ENCODE measurements around the gene MRGPRF. TPM values are rescaled to one million over a fixed set of nuclear protein-coding genes. Genes with fewer than 3 reads are reported as not detected.
A peak's percentile ranks its signal among the peaks of the same experiment; 100 is the strongest.

Gene MRGPRF
- total and polyA plus RNA-seq, 3 donors from 2014 or later, result 10.0 to 21.1 (median 12.2) TPM

- 61 to 71% methylated on average over 9 of the region's 9 CpGs for WGBS, 2 donors
These were observed 2.0 kb upstream of the MRGPRF start for GRCh38 chr11:69014898-69015549.

GRCh38 chr11:69014084-69014851, 1.2 kb upstream of the MRGPRF start:
- Histone ChIP-seq H3K27ac (peak overlapping the region; percentile 88 to 94), H3K27me3 (no peaks in the 10 kb centered on the region), H3K4me1 (peaks cover 25% of the 10 kb centered on the region), H3K9me3 (no peaks in the 10 kb centered on the region), H3K4me3 (peak overlapping the region in 1 of 2 donors; percentile 56), H3K36me3 (ENCODE audit: low read depth, missing control alignments) (no peaks in the 10 kb centered on the region)
- 33 to 48% methylated on average over 26 to 28 of the region's 28 CpGs for WGBS, 2 donors
- peak; percentile 80 for DNase-seq
- TF ChIP-seq POLR2A (IDR thresholded peaks at IDR 0.05) (no peak), CTCF (IDR thresholded peaks at IDR 0.05) (no peak)
- intact Hi-C loops (cut with DNase I; ENCODE audit: low total_unique reads), result no loop called here

More at GRCh38 chr11:69014898-69015549, 2.0 kb upstream of the MRGPRF start:
- TF ChIP-seq POLR2A (IDR thresholded peaks at IDR 0.05) (no peak), CTCF (IDR thresholded peaks at IDR 0.05) (no peak)
- DNase-seq, result no peak
- H3K4me1 ChIP-seq, result peaks cover 19% of the 10 kb centered on the region
- intact Hi-C loops (cut with DNase I; ENCODE audit: low total_unique reads), result no loop called here
- no peaks in the 10 kb centered on the region for H3K36me3 ChIP-seq (ENCODE audit: low read depth, missing control alignments)
- H3K27me3 ChIP-seq, result no peaks in the 10 kb centered on the region
- H3K4me3 ChIP-seq, result no peak overlapping the region
- peak overlapping the region; percentile 88 to 94 for H3K27ac ChIP-seq
- H3K9me3 ChIP-seq, result no peaks in the 10 kb centered on the region

- Histone ChIP-seq H3K4me3 (peak overlapping the region; percentile 54 to 56), H3K27me3 (no peaks in the 10 kb centered on the region), H3K36me3 (ENCODE audit: low read depth, missing control alignments) (no peaks in the 10 kb centered on the region), H3K4me1 (peaks cover 35% of the 10 kb centered on the region), H3K27ac (peak overlapping the region; percentile 88 to 94), H3K9me3 (no peaks in the 10 kb centered on the region)
- WGBS, 2 donors, result 49 to 51% methylated on average over 12 to 21 of the region's 21 CpGs
- no peak for TF ChIP-seq POLR2A (IDR thresholded peaks at IDR 0.05)
- no peak for TF ChIP-seq CTCF (IDR thresholded peaks at IDR 0.05)
- intact Hi-C loops (cut with DNase I; ENCODE audit: low total_unique reads), result no loop called here
- no peak for DNase-seq
These were observed 696 bp downstream of the MRGPRF start for GRCh38 chr11:69012092-69013008.

- WGBS, 2 donors, result 39 to 59% methylated on average over 9 of the region's 9 CpGs
- peak overlapping the region; percentile 54 to 56 for H3K4me3 ChIP-seq
- peak overlapping the region; percentile 88 to 94 for H3K27ac ChIP-seq
- intact Hi-C loops (cut with DNase I; ENCODE audit: low total_unique reads), result no loop called here
- no peaks in the 10 kb centered on the region for H3K9me3 ChIP-seq
- no peak for DNase-seq
- no peaks in the 10 kb centered on the region for H3K36me3 ChIP-seq (ENCODE audit: low read depth, missing control alignments)
- TF ChIP-seq CTCF (IDR thresholded peaks at IDR 0.05) (no peak), POLR2A (IDR thresholded peaks at IDR 0.05) (no peak)
- H3K4me1 ChIP-seq, result peaks cover 35% of the 10 kb centered on the region
- H3K27me3 ChIP-seq, result no peaks in the 10 kb centered on the region
These were observed 1.4 kb downstream of the MRGPRF start for GRCh38 chr11:69011624-69012091.
